Cerebellar nuclear complex (tissue), 1 donor: ENCODE data around the gene TENT5A.

Source experiments
- DNase-seq, 2 experiments: peaks; one replicate each; lab custom pipeline; 2025; lab: John Stamatoyannopoulos, UW

The TENT5A gene

GRCh38 chr6:81771097-81771496 lies 18.6 kb upstream of the TENT5A start:
- DNase-seq: no peak

DNA sequence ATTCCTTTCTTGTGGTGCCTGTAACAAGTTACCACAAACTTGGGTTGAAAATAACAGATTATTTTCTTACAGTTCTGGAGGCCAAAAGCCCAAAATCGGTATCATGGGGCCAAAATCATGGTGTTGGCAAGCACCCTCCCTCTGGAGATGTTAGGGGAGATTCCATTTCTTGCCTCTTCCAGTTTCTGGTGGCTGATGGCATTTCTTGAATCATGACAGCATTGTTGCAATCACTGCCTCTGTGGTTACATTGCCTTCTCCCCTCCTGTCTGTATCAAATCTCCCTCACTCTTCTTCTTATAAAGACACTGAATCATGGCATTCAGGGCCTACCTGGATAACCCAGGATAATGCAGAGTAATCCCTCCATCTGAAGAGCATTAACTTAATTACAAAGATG lies 17.9 kb upstream of the TENT5A start:
- no peak for DNase-seq

DNA sequence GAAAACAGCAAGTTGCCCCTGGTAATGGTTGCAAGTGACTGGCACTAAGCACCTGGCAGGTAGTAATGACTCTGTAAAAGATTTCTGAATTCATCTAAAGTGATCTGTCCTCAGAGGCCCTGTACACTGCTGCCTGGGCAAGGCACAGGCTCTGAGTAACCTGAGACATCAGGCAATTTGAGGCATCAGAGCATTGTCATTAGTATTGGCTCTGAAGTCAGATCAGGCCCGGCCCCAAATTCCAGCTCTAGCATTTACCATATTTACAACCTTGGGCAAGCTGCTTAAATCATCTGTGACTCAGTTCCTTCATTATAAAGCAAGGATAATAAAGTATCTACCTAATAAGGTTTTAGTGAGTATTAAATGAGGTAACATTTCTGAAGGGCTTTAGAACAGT lies 17.3 kb upstream of the TENT5A start:
- DNase-seq: no peak

- no peak for DNase-seq
Observed at GRCh38 chr6:81768150-81768942, 15.9 kb upstream of the TENT5A start.

DNA sequence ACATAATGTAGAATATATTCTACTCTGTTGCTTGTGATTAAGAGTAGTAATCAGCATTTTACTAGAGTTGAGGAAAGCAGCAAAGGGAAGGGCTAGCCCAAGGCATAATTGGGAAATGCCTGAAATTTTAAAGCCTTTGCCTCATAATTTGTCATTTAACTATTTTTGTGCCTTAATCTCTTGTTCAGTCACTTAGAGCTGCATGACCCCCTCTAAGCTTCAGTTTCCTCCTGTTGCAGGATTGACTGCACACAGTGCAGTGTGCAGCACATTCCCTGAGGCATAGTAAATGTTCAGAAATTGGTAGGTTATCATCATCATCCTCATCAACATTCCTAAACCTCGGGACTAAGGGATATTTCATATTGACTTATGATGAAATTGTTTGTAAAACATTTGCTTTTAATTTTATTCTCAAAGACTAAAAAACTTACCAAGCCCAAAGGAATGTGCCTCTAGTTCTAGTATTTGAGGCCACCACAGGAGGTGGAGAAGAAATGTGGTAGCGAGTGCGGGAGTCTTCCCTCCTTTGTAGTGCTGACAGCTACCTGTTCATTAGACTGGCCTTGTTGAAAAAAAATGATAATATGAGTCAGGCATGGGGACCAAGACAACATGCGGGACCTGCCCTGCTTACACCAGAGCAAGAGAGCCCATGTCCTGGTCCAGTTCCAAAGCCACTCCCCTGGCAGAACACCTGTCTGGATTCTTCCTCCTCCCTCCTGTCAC lies 14.8 kb upstream of the TENT5A start:
- DNase-seq: no peak

- DNase-seq: no peak
Observed at GRCh38 chr6:81766482-81767069, 14.1 kb upstream of the TENT5A start.

GRCh38 chr6:81764531-81764930 lies 12.1 kb upstream of the TENT5A start:
- no peak for DNase-seq

GRCh38 chr6:81763968-81764367 lies 11.5 kb upstream of the TENT5A start:
- DNase-seq: no peak

- no peak for DNase-seq
Observed at GRCh38 chr6:81763051-81763450, 10.6 kb upstream of the TENT5A start.

- DNase-seq: no peak
Observed at GRCh38 chr6:81762606-81763005, 10.1 kb upstream of the TENT5A start.

DNA sequence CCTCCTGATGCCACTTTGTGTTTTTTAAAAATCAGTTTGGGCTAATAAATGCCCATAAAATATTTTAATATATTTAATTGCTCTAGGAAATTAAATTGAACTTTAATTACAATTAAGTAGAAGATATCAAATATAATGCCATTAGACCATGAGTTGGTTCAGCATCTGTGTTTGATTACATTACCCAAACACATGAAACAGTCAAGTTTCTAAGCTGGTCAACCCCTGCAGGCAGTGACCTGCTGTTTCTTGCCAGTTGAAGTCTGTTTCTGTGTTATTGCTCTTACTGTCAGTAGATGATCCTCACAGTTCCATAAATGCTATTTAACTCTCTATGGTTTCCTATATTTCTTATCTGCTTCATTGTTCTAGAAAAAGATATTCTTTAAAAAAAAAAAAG lies 9.7 kb upstream of the TENT5A start:
- no peak for DNase-seq

GRCh38 chr6:81761197-81761596 lies 8.7 kb upstream of the TENT5A start:
- no peak for DNase-seq

GRCh38 chr6:81759782-81760181 lies 7.3 kb upstream of the TENT5A start:
- no peak for DNase-seq

- DNase-seq: no peak
Observed at GRCh38 chr6:81758221-81758620, 5.7 kb upstream of the TENT5A start.

DNA sequence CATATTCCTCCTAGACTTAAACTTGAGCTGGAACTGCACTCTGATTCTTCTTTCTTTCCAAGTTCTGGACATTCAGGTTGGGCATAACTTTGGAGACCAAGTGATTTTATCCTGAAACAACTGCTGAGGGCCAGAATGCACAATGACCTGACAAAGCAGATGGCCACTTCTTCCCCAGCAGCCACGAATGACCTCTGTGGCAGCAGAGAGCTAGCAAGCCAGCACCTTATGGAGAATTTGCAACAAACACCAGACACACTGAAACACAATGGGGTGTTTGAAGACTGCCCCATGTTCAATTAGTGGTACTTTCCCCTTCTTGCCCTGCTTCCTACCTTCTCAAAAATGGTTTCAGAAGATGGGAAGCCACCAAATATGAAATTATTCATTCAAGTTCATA lies 4.2 kb upstream of the TENT5A start:
- no peak for DNase-seq

- no peak for DNase-seq
Observed at GRCh38 chr6:81755551-81755950, 3.1 kb upstream of the TENT5A start.

GRCh38 chr6:81754906-81755305 lies 2.4 kb upstream of the TENT5A start:
- no peak for DNase-seq

DNA sequence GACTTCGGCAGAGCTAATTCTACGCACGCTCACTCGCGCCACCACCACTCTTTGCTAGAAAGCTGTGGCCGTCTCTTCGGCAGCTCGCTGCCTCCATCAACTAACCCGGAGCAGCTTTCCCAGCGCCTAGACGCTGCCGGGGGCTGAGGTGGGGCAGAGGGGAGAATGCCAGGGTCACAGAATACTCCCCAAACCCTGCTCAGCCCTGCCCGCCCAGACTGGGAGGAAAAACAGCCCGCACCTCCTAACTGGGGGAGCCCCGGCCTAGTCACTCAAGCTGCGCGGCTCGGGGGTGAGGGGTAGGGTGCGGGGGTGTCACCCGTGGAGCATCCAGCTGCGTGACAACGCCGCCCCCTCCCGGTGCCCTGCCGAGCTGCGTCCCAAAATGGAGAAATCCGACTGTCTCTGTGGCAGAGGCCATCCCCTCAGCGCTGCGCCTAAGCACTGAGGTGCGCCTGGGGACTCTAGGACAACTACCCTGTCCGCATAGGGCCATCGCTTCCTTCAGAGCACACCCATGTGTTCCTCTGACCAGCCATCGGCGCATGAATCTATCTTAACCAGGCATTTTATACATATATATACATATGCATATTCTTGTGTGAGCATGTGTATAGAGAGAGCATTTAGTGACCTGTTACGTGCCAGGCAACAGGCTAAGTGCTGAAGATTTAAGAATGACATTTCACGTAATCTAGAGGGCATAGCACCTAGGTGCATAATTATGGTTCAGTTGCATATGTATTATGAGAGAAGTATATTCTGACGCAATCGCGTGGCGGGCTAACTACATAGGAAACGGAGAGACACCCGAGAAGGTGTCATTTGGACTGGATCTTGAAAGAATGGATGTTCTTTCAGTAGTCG lies 1.5 kb upstream of the TENT5A start:
- DNase-seq: no peak

DNA sequence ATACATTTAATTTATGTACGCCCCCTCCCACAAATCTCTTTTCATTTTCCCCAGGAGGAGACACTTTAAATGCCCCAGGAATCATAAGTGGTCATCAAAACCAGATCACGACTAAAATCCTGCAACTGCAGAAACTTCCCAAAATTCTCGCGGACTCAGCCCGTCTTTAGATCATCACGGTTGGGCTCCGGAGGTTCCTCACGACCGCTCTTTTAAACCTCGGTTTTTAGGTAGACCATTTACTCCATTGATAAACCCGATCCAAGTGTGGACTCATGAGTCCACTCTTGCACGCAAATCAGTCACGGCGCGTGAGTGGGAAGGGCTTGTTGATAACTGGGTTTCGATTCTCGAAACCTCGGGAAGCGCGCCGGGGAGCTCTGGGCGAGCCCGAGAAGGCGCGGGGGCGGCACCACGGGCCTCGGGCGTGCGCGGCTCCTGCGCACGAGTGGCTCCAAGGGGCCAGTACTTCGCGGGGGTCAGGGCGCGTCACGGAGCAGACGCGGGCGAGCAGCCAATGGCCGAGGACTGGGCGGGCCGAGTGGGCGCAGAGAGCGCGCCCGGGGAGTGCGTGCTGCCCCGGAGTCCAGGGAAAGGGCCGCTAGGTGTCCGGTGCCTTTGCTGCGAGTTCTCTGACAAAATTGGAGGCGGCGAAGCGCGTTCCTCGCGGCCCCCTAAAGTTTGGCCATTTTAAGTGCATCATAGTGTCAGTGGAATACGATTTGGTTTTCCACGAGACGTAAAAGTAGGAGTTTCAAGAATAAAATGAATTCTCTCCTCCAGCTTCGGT lies 635 bp upstream of the TENT5A start:
- DNase-seq: peak in 1 of 2 experiments; percentile 5

GRCh38 chr6:81751388-81752083 lies 945 bp downstream of the TENT5A start:
- DNase-seq: peak in 1 of 2 experiments; percentile 4
